ENCODE results near the gene OGFR.

The OGFR gene

DNA sequence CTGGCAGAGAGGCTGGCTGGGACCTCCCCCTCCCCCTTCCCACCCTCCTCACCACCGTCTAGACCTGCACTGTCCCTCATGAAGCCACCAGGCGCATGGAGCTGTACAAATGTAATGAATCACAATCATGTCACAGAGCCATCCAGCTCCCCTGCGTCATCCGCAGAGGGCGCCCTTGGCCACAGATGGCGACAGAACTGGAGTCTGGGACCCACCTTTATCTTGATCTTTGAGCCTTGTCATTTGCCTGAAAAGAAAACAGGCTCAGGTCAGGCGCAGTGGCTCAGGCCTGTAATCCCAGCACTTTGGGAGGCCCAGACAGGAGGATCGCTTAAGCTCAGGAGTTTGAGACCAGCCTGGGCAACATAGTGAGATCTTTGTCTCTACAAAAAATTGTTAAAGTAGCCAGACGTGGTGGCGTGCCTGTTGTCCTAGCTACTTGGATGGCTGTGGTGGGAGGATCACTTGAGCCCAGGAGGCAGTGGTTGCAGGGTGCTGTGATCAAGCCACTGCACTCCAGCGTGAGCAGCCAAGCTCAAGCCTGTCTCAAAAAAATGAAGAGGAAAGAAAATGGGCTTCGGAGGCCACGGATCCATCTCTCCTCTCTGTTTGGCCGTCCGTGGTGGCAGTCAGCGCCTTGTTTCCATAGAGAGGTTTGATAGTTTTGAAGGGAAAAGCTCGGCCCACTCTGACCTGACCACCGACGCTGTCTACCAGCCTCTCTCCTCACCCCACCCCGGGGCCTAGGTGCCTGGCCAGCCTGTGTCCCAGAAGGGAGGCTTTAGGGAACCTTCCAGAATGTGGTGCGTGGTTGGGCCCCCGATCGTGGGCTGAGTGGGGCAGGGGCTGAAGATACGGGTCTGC is 18.4 kb downstream of the OGFR start (continued):
- TF ChIP-seq, protein P1, sequence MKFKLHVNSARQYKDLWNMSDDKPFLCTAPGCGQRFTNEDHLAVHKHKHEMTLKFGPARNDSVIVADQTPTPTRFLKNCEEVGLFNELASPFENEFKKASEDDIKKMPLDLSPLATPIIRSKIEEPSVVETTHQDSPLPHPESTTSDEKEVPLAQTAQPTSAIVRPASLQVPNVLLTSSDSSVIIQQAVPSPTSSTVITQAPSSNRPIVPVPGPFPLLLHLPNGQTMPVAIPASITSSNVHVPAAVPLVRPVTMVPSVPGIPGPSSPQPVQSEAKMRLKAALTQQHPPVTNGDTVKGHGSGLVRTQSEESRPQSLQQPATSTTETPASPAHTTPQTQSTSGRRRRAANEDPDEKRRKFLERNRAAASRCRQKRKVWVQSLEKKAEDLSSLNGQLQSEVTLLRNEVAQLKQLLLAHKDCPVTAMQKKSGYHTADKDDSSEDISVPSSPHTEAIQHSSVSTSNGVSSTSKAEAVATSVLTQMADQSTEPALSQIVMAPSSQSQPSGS (tag by site-specific recombination; IDR thresholded peaks at IDR 0.05; ENCODE audit: low read depth), result no peak
- TF ChIP-seq, protein P2, sequence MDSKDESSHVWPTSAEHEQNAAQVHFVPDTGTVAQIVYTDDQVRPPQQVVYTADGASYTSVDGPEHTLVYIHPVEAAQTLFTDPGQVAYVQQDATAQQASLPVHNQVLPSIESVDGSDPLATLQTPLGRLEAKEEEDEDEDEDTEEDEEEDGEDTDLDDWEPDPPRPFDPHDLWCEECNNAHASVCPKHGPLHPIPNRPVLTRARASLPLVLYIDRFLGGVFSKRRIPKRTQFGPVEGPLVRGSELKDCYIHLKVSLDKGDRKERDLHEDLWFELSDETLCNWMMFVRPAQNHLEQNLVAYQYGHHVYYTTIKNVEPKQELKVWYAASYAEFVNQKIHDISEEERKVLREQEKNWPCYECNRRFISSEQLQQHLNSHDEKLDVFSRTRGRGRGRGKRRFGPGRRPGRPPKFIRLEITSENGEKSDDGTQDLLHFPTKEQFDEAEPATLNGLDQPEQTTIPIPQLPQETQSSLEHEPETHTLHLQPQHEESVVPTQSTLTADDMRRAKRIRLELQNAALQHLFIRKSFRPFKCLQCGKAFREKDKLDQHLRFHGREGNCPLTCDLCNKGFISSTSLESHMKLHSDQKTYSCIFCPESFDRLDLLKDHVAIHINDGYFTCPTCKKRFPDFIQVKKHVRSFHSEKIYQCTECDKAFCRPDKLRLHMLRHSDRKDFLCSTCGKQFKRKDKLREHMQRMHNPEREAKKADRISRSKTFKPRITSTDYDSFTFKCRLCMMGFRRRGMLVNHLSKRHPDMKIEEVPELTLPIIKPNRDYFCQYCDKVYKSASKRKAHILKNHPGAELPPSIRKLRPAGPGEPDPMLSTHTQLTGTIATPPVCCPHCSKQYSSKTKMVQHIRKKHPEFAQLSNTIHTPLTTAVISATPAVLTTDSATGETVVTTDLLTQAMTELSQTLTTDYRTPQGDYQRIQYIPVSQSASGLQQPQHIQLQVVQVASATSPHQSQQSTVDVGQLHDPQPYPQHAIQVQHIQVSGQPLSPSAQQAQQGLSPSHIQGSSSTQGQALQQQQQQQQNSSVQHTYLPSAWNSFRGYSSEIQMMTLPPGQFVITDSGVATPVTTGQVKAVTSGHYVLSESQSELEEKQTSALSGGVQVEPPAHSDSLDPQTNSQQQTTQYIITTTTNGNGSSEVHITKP (tag by site-specific recombination; IDR thresholded peaks at IDR 0.05), result 0 out of 2 replicates have a peak, but pooled peaks have one; percentile 29
- TF ChIP-seq YY1 (tag by site-specific recombination; IDR thresholded peaks at IDR 0.05), result no peak
- TF ChIP-seq ZNF623 (tag by site-specific recombination; IDR thresholded peaks at IDR 0.05), result no peak
- TF ChIP-seq, protein P3, sequence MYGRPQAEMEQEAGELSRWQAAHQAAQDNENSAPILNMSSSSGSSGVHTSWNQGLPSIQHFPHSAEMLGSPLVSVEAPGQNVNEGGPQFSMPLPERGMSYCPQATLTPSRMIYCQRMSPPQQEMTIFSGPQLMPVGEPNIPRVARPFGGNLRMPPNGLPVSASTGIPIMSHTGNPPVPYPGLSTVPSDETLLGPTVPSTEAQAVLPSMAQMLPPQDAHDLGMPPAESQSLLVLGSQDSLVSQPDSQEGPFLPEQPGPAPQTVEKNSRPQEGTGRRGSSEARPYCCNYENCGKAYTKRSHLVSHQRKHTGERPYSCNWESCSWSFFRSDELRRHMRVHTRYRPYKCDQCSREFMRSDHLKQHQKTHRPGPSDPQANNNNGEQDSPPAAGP (tag by site-specific recombination; IDR thresholded peaks at IDR 0.05), result peak; percentile 94
- no peak for TF ChIP-seq ZNF223 (tag by site-specific recombination; IDR thresholded peaks at IDR 0.05)
- TF ChIP-seq, protein P4, sequence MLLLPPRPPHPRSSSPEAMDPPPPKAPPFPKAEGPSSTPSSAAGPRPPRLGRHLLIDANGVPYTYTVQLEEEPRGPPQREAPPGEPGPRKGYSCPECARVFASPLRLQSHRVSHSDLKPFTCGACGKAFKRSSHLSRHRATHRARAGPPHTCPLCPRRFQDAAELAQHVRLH (tag by site-specific recombination; IDR thresholded peaks at IDR 0.05), result no peak
- TF ChIP-seq ZNF423 (tag by site-specific recombination; IDR thresholded peaks at IDR 0.05), result peak; percentile 18; the same call in 1 of the 2 replicates
- TF ChIP-seq KLF1 (tag by site-specific recombination; IDR thresholded peaks at IDR 0.05), result peak; percentile 68; the same call in 1 of the 2 replicates
- no peak for TF ChIP-seq ZNF354C (tag by site-specific recombination; IDR thresholded peaks at IDR 0.05; ENCODE audit: borderline replicate concordance, low read depth)
- TF ChIP-seq FEZF1 (tag by site-specific recombination; IDR thresholded peaks at IDR 0.05), result no peak
- no peak for TF ChIP-seq PRDM1 (tag by site-specific recombination; IDR thresholded peaks at IDR 0.05)
- peak; percentile 90 for TF ChIP-seq BCL11A (tag by site-specific recombination; IDR thresholded peaks at IDR 0.05; ENCODE audit: low read depth)
- TF ChIP-seq, protein P5, sequence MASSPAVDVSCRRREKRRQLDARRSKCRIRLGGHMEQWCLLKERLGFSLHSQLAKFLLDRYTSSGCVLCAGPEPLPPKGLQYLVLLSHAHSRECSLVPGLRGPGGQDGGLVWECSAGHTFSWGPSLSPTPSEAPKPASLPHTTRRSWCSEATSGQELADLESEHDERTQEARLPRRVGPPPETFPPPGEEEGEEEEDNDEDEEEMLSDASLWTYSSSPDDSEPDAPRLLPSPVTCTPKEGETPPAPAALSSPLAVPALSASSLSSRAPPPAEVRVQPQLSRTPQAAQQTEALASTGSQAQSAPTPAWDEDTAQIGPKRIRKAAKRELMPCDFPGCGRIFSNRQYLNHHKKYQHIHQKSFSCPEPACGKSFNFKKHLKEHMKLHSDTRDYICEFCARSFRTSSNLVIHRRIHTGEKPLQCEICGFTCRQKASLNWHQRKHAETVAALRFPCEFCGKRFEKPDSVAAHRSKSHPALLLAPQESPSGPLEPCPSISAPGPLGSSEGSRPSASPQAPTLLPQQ (tag by site-specific recombination; IDR thresholded peaks at IDR 0.05), result peak; percentile 99
- no peak for TF ChIP-seq GLI4 (tag by site-specific recombination; IDR thresholded peaks at IDR 0.05)
- no peak for TF ChIP-seq ZNF16 (tag by site-specific recombination; IDR thresholded peaks at IDR 0.05; ENCODE audit: low read depth)
- no peak for TF ChIP-seq ZNF621 (tag by site-specific recombination; IDR thresholded peaks at IDR 0.05)
- TF ChIP-seq ZNF596 (tag by site-specific recombination; IDR thresholded peaks at IDR 0.05), result no peak
- TF ChIP-seq, protein P6, sequence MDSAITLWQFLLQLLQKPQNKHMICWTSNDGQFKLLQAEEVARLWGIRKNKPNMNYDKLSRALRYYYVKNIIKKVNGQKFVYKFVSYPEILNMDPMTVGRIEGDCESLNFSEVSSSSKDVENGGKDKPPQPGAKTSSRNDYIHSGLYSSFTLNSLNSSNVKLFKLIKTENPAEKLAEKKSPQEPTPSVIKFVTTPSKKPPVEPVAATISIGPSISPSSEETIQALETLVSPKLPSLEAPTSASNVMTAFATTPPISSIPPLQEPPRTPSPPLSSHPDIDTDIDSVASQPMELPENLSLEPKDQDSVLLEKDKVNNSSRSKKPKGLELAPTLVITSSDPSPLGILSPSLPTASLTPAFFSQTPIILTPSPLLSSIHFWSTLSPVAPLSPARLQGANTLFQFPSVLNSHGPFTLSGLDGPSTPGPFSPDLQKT (IDR thresholded peaks at IDR 0.05; ENCODE audit: borderline replicate concordance, low read depth, low read length), result no peak
- no peak for TF ChIP-seq ZNF558 (tag by site-specific recombination; IDR thresholded peaks at IDR 0.05)
- no peak for TF ChIP-seq ZNF19 (tag by site-specific recombination; IDR thresholded peaks at IDR 0.05; ENCODE audit: low read depth)
- TF ChIP-seq ZNF660 (tag by site-specific recombination; IDR thresholded peaks at IDR 0.05), result no peak; the same call in 1 of the 2 replicates
- peak; percentile 41; the same call in 1 of the 2 replicates for TF ChIP-seq ZNF366 (tag by site-specific recombination; conservative IDR thresholded peaks at IDR 0.05)
- TF ChIP-seq YY2 (tag by site-specific recombination; IDR thresholded peaks at IDR 0.05), result no peak
- TF ChIP-seq ZNF785 (tag by site-specific recombination; IDR thresholded peaks at IDR 0.05), result no peak
- TF ChIP-seq ZNF629 (tag by site-specific recombination; IDR thresholded peaks at IDR 0.05), result peak; percentile 88
